Measurements from ENCODE around the gene KHDC1.
"Not testable (repeated sequence)": the region's sequence is repeated elsewhere in the genome, so short reads cannot be mapped to it uniquely, and the experiment has no call there.

KHDC1 gene

DNA sequence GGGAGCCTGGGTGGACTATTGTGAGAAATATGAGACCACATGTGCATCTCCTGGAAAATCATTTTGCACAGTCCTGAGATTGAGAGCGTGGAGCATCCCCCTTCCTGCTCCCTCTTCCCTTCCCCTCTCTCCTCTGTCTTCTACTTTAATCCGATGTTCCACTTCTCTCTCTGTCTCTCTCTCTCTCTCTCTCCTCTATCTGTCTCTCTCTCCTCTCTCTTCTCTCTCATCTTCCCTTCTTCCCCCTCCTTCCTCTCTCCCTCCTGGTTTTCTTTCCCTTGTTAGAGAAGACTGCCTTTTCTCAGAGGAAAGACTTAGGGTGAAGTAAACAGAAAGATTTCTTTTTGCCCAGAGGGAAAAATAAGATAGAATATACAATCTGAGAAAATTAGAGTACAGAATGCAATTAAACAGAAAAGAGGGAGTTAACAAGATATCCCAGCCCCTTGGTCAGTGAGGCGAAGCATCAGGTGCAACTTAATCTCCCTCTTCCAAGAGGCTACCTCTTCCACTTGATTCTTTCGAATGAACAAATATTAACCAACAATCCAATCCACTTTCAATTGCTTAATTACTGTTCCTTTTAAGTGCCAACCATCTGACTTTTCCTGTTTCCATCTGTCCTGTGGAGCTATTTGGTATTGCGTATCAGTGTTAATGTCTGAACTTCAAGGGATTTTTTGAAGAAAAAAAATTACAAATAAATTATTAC, 14.6 kb downstream of the KHDC1 start:
- DNase-seq = no peak

DNA sequence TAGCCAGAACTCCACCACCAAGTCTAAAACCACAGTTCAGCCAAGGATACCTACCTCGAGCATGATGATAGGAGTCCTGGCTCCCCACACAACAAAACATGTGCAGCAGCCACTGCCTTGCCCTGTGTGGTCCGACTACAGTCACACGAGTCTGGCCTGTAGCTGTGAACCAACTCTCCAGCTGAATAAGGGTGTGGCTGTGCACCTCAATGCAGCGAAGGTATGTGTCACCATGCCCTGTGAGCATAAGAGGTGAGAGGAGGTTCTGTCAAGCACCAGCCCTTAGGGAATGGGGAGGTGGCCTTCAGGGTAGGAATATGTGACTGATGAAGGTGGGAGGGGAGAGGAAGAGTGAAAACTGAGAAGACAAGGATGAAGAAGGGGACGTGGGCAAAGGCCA, 21.0 kb downstream of the KHDC1 start:
- DNase-seq = no peak

DNA sequence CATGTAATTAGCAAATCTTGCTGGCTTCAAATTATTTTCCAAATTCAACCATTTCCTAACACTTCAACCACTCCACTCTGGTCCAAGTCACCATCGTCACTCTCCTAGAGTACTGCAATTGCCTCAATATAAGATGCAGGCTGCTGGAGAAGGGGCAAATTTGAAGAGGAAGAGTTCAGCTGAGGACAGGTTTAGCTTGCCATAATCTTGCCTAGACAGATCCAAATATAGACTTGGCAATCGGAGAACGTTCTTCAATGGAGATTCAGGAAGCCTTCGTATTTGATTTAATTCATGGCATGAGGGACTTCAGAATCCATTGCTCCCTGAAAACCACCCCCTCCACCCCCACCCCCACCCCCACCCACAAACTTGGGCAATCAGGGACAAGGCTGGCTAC, 22.3 kb downstream of the KHDC1 start:
- DNase-seq = no peak

DNA sequence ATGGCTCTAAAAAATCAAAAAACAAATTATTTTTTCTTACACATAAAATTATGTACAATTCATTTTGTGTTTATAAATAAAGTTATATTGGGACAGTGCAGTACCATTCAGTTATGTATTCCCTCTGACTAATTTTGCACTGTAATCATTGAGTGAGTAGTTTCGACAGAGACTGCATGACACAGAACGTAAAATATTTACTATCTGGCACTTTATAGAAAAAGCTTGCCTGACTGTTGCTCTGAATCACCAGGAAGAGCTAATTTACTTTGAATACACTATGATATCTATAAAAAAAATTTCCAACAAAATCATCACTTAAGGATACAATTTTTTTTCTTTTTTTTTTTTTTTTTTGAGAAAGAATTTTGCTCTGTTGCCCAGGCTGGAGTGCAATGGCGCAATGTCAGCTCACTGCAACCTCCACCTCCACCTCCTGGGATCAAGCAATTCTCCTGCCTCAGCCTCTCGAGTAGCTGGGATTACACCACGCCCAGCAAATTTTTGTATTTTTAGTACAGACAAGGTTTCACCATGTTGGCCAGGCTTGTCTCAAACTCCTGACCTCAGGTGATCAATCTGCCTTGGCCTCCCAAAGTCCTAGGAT, 26.7 kb downstream of the KHDC1 start:
- DNase-seq = no peak

DNA sequence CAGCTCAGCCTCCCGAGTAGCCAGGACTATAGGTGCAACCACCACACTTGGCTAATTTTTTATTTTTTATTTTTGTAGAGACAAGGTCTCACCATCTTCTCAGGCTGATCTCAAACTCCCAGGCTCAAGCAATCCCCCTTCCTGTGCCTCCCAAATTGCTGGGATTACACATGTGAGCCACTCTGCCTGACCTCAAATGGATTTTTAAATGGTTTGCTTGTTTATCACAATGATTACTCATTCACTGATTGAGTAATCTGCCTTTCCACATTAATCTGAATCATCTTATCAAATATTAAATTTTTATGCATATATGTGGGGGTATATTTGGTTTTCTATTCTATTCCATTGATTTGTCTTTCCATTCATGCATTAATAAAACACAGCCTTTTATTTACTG, 28.3 kb downstream of the KHDC1 start:
- DNase-seq = no peak

DNA sequence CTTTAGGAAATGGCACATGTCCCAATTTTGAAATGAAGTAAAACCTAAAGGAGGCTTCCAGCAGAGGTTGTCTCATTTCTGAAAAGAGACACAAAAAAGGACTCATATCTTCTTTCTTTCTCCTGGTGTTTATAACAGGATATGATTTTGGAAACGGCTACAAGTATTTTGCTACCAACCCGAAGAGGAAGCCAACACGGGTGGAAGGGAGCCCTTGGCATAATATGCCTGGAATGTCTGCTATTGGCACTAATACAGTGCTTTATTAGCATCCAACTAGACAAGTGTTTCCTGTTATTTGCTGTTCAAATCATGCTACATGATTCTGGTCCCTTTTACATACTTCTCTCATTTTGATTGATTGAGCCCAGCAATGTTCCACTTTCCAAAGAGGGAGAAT, 29.0 kb downstream of the KHDC1 start:
- DNase-seq = not testable (repeated sequence)

DNA sequence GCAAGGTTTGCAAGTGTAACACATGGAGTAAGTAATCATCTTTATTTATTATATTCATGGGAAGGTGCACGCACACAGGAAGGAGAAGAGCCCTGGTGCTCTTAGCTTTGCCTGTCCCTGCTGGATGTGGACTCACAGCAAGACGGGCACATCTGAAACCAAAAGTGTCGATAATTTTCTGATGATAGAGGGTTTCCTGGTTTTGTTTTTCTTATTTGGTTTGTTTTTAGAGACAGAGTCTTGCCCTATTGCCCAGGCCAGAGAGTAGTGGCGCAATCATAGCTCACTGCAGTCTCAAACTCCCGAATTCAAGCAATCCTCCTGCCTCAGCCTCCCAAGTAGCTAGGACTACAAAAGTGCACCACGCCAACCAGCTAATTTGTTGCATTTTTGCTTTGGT, 29.9 kb downstream of the KHDC1 start:
- DNase-seq = no peak

DNA sequence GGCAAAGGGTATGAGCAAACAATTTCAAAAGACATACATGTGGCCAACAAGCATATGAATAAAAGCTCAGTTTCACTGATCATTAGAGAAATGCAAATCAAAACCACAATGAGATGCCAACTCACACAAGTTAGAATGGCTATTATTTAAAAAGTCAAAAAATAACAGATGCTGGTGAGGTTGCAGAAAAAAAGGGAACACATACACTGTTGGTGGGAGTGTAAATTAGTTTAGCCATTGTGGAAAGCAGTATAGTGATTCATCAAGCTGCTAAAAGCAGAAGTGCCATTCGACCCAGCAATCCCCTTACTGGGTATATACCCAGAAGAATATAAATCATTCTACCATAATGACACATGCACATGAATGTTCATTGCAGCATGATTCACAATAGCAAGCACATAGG, 31.0 kb downstream of the KHDC1 start:
- no peak for DNase-seq

DNA sequence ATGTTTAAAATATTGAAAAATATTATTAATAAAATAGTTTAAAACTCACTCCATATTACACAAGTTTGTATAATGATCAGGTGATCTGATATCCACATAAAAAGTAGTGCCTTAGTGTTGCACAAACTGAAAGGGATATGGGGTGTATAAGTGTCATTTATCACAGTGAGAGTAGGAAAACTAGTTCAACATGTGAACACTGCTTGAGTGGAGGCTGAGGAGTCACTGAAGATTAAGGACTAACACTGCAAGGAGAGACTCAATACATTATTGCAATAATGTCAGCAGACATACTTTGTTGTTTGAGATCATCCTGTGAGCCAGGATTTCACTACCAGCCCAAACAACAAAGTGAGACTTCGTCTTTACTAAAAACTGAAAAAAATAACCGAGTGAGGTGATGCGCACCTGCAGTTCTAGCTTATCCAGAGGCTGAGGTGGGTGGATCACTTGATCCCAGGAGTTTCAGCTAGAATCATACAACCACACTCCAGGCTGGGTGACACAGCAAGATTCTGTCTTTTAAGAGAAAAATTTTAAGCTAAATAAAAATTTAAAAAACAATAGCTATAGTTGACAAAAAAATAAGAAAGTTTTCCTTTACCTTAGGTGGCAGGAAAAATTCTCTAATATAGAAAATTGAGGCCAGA, 35.3 kb downstream of the KHDC1 start:
- DNase-seq = no peak

DNA sequence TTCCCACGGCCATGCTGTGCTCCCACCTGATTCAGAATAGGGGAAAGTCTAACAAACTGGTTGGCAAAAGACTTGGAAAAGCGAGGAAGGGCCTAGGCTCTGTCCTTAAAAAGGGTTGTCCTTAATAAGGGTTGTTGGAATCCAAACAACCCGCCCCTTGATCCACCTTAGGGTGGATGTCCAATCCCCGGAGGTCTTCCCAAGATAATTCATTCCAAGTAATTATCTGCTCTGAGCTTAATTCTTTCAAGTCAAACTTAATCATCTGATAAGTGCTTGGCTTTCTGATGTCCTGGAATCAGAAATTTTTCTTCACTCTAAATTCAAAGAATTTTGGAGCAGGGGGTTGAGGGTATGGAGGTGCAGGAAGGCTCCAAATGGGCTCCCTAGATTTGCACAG, 37.6 kb downstream of the KHDC1 start, which contains the start of gene KHDC1L:
TSS of gene KHDC1L (minus strand) at position 101 of the 400 bp plus-strand sequence. CDS start at position 13, 88 bp downstream.
- no peak for DNase-seq

DNA sequence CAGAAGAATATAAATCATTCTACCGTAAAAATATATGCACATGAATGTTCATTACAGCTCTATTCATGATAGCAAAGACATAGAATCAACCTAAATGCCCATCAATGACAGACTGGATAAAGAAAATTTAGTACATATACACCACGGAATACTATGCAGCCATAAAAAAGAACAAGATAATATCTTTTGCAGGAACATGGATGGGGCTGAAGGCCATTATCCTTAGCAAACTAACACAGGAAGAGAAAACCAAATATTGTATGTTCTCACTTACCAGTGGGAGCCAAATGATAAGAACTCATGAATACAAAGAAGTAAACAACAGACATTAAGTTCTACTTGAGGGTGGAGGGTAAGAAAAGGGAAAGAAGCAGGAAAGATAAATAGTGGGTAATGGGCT, 46.1 kb downstream of the KHDC1 start:
- no peak for DNase-seq

DNA sequence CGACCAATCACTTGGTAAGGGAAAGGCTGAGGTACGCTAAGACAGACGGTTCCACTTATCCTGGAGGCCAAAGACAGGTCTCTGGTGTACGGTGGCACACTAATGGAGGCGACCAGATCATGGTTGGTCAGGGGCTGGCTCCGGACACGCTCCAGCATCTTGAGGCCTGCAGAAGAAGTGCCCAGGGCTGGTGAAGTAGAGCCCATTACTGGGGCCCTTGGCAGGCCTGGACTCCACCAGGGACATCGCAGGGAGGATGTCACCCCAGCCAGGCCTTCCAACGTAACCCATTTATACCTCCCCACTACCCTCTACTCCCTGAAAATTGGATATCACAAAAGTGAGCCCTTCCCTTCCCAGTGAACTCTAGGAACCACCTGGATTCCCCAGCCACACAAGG, 53.9 kb downstream of the KHDC1 start:
- DNase-seq = no peak

DNA sequence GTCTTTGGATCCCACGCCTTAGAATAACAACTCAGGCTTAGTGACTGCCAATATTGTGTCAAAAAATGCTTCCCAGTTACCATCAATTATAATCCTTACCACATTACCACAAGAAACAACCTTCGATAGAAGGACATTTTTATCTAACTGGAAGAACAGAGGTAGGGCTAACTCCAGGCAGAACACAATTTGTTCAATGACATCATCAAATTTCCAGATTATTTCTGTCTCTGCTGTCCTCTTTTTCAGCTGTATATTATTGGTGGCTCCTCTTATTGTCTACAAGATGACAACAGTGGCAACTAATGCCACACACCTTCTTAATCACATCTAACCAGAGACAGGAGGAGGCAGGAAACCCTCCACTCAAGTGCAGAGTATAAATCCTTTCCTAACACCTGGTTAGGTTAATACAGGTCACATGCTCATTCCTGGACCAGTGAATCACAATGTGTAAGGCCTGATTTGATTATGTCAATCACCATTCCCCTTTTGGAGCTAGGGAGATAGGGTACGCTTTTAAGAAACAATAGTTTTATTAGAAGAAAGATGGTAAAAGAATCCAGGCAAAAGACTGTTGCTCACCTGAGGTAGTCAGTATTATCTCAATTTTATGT, 55.7 kb downstream of the KHDC1 start:
- no peak for DNase-seq

DNA sequence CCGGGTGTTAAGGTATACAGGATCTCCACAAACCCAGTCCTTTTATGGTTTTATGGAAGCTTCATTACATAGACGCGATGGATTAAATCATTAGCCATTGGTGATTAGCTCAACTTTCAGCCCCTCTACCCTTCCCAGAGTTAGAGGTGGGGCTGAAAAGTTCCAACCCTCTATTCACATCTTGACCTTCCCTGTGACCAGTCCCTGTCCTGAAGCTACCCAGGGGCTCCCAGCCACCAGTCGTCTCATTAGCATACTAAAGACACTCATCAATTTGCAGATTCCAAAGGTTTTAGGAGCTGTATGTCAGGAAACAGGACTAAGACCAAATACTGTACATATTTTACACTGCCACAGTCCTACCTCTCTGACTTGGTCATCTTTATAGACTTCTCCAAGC, 58.7 kb downstream of the KHDC1 start:
- no peak for DNase-seq

DNA sequence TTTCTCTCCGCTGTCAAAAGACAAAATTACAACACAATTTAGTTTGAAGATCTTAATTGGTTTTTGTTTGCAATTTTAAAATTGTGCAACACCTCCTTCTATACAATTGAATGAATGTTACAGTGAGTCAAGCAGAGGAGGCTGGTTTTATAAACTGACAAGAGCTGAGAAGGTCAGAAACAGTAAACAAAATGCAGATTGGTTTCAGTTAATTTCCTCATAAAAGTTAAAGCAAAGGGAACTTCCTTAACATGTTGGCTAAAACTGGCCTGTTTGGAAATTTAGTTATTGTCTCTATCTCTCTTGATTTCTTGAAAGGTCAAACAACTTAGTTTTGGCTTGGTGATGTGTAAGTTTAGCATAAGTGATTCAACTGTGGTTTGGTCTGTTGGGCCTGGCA, 59.9 kb downstream of the KHDC1 start:
- no peak for DNase-seq

DNA sequence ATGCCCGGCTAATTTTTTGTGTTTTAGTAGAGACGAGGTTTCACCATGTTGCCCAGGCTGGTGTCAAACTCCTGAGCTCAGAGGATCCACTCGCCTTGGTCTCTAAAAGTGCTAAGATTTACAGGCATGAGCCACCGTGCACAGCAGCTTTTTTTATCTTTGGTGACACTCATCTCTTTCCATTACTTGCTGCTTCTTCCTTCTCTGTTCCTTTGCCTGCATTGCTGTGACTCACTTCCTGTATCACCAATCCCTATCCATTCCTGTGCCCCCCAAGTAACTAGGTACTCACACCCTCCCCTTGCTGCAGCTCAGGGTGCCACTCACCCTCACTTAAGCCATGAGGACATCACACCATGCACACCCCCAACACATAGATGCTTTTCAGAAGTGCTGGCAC, 62.3 kb downstream of the KHDC1 start:
- DNase-seq = no peak

DNA sequence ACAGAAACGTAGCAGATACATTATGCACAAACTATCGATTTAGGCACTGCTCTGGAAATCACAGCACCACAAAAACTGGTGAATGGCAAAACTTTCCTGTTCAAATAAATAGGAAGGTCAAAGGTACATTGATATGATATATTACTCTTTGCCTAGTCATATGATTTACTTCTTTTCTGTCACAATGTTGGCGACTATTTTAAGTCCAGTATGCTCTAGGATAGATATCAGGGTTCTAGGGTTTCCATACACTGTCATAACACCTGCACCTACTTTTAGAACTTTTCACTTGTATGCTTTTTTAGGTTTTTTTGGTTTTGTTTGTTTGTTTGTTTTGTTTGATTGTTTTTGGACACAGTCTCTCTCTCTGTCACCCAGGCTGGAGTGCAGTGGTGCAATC, 62.7 kb downstream of the KHDC1 start:
- no peak for DNase-seq

DNA sequence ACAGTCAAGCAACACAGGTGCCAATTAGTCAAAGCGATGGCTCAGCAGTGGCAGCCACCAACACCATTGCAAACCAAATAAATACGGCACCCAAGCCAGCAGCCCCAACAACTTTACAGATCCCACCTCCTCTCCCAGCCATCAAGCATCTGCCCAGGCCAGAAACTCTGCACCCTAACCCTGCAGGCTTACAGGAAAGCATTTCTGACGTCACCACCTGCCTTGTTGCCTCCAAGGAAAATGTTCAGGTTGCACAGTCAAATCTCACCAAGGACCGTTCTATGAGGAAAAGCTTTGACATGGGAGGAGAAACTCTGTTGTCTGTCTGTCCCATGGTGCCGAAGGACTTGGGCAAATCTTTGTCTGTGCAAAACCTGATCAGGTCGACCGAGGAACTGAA, 68.3 kb downstream of the KHDC1 start:
- no peak for DNase-seq

DNA sequence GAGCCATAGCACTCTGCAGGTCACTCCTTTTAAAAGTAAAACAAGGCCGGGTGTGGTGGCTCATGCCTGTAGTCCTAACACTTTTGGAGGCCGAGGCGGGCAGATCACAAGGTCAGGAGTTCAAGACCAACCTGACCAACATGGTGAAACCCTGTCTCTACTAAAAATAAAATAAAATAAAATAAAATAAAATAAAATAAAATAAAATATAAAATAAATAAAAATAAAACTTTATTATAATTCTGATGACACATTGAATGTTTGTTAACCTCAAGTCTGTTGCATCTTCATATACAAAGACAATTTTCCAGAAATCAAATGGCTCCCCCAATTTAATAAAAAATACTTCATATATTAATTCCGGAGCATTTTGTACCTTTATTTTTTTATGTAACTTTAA, 69.7 kb downstream of the KHDC1 start:
- not testable (repeated sequence) for DNase-seq

Data from CD4-positive, alpha-beta T cell treated with Interferon alpha-2 for 1 hour (primary cell).